CD4-positive, alpha-beta T cell treated with Interleukin-17A for 4 hours (primary cell): Measurements from ENCODE around the gene LSM3.

Experiments
- DNase-seq: peaks from one replicate; pipeline ENCODE4 v3.0.0-alpha.2; 2020; ENCODE audit warnings: mixed read lengths

Gene LSM3

DNA sequence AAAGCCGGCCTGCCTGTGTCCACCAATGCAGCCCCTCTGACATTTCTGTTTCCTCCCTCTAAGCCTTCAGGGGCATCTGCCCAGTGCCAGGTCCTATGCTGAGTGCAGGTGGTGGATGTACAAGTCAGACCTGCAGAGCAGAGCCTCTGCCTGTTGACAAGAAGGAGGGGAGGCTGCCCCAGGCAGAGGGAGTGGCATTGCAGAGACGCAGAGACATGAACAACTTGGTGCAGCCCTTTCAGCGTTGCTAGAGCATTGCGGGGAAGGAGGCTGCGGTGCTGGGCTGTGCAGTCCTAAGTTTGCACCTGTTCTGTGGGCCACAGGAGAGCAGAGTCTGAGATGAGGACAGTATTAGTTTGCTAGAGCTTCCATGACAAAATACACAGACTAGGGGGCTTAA is 65.2 kb downstream of the LSM3 start:
- no peak for DNase-seq

GRCh38 chr3:14244521-14245247 is 66.1 kb downstream of the LSM3 start:
- no peak for DNase-seq

GRCh38 chr3:14245248-14245639 is 66.6 kb downstream of the LSM3 start:
- DNase-seq, result no peak

GRCh38 chr3:14245822-14246221 is 67.2 kb downstream of the LSM3 start:
- no peak for DNase-seq

DNA sequence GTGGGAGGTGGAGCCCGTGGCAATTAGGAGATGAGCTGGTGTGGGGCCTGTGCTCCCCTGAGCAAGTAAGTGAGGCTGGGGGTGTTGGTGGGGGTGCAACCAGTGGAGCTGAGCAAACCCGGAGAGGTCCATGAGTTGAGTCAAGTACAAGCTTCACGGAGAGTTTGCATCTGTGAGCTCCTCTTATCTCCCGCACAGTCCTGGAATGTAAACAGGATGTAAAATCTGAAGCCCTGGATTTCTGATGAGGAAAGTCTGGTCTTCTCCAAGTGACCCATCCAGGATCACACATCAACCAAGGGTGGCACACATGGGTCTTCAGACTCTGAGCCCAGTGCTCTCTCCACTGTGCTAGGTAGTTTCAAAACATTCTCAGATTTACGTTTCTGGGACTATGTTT is 67.8 kb downstream of the LSM3 start:
- no peak for DNase-seq

- DNase-seq, result no peak
Observed at GRCh38 chr3:14248477-14248848, 69.8 kb downstream of the LSM3 start.

DNA sequence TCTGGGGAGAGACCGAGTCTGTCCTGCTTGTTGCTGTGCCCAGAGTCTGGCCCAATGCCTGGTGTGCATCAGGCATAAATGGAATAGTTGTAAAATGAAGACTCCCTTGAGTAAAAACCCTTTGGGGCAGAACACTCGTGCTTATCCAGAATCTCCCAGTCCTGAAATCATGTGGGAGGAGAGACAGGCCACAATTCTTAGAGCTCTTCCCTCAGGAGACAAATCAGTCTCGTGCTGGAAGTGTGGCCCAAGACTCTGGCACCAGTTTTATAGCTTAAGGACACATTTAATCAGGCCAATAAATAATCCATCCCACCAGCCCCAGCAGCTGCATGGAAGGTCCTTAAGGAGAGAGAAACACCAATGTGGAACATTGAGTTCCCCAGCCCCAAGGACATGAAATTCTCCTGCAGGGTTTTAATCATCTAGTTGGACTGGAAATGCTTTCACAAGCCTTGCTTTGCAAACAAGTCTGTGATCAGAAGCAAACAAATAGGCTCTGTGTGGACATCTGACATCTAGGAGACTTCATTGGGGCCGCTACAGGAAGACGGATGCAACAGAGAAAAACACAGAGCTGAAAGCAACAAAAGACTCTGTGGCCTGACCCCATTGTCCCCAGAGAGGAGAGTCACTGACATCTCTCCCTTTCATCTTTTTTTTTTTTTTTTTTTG is 70.4 kb downstream of the LSM3 start:
- no peak for DNase-seq
